Right lobe of liver (tissue), 6 donors: ENCODE data around the gene SHISA8. TPM values are rescaled to one million over a fixed set of nuclear protein-coding genes. Genes with fewer than 3 reads are reported as not detected.
A peak's percentile ranks its signal among the peaks of the same experiment; 100 is the strongest.

Source experiments
- ATAC-seq, 4 donors: fragments of 200-7000 bp; cut with Tn5 transposase; one replicate each; pipeline ENCODE4 v1.9.1; 2020; ENCODE audit warnings: mild to moderate bottlenecking in 4 of 4, moderate library complexity in 4 of 4
- DNase-seq, 3 donors: peaks; one replicate each; pipeline ENCODE4 v3.0.0-alpha.2; 2020
- H3K27ac ChIP-seq, 3 donors: fragments of 200-600 bp; one replicate each; pipeline ENCODE4 v1.8.0; 2022
- H3K27me3 ChIP-seq, 2 donors: fragments of 200-600 bp; one replicate each; pipeline ENCODE4 v1.8.0; 2022
- H3K36me3 ChIP-seq, 4 donors: fragments of 200-600 bp; sonication (generic) in 1 of 4; one replicate each; pipeline versions ENCODE4 v1.5.1 to v1.8.0; 2017 to 2022; ENCODE audit warnings: control low read depth in 1 of 4
- H3K4me1 ChIP-seq, 4 donors: fragments of 200-600 bp; sonication (generic) in 1 of 4; one replicate each; pipeline versions ENCODE4 v1.5.1 to v1.8.0; 2017 to 2022; ENCODE audit warnings: control low read depth in 1 of 4
- H3K4me3 ChIP-seq, 3 donors: fragments of 200-600 bp; one replicate each; pipeline ENCODE4 v1.8.0; 2022
- H3K9me3 ChIP-seq, 4 donors: fragments of 200-600 bp; sonication (generic) in 1 of 4; one replicate each; pipeline versions ENCODE4 v1.5.1 to v1.8.0; 2017 to 2022; ENCODE audit warnings: control low read depth in 1 of 4
- CTCF ChIP-seq, 4 donors: fragments of 200-600 bp in 3 of 4; fragments of 450-650 bp in 1 of 4; IDR thresholded peaks; one replicate each; pipeline versions ENCODE4 v1.5.1 to v1.8.0; 2016 to 2022; ENCODE audit warnings: antibody characterized with exemption in 4 of 4, mild to moderate bottlenecking in 2 of 4
- POLR2A ChIP-seq: fragments of 450-650 bp; IDR thresholded peaks from one replicate; pipeline ENCODE4 v1.6.1; 2017; ENCODE audit warnings: antibody characterized with exemption, mild to moderate bottlenecking
- WGBS: methylation state at CpG from one replicate; pipeline ENCODE4 v1.1.6; 2018; ENCODE audit warnings: low coverage, low lambda C conversion rate; ENCODE audit not compliant: insufficient coverage; ENCODE audit errors: missing lambda C conversion rate; 5-methylcytosine and 5-hydroxymethylcytosine counted together
- intact Hi-C, 2 donors: fragments of 100-400 bp; cut with DNase I; formaldehyde crosslinking; loops; one replicate each; pipeline versions ENCODE4 v1.11.2 to v1.14.1; 2022
- total RNA-seq, 6 experiments: library from RNA; depleted of rRNA in 2 of 6; stranded (reverse); fragments of >200 nt in 2 of 6; fragmentation: NEBNext Ultra II Directional in 3 of 6; extraction: Animal tissue kit (Norgen Biotek cat#: 25700) in 3 of 6; gene quantifications; one replicate each; pipeline versions ENCODE4 v1.1.0 to v1.2.4, GENCODE V29; 2016 to 2023
- donor health status: DM: no; HTN: yes; CAD: no.
- donor health status: DM: no; HTN: no; CAD: no.
- donor health status: DM: no; HTN: no; CAD: no.
- donor health status: DM: no; HTN: yes; CAD: no.
- donor health status: DM: no; HTN: yes; CAD: no.

The SHISA8 gene
- total RNA-seq, 6 experiments from 2014 or later, result not detected

- Histone ChIP-seq H3K9me3 (no peaks in the 10 kb centered on the region), H3K27me3 (no peaks in the 10 kb centered on the region), H3K27ac (no peak overlapping the region), H3K4me1 (peaks cover 0 to 13% (median 0%) of the 10 kb centered on the region in 4 donors), H3K36me3 (peaks cover 0 to 95% (median 35%) of the 10 kb centered on the region in 4 donors), H3K4me3 (no peak overlapping the region)
- ATAC-seq (no peak), DNase-seq (no peak)
- intact Hi-C loops, result no loop called here
- TF ChIP-seq POLR2A (no peak), CTCF (IDR thresholded peaks at IDR 0.05) (no peak)
These were observed 38.2 kb downstream of the SHISA8 start for GRCh38 chr22:41876675-41877074.

DNA sequence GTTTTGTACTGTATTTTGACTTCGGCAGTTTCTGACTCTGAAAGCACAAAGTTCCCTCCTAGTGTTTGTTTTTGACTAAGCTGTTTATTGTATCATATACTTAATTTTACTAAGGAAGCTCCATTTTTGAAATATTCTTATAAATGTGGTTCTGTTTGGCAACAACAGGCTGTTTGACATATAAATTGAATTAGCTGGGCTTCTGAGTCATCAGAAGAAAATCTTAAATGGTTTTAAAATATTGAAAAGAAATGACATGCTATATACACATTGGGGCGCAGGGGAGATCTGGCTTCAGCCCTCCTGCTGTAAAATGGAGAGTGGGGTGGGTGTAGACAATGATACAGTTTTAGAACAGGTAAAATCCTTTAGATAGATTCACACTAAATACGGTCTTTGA lies 38.6 kb downstream of the SHISA8 start:
- Histone ChIP-seq H3K27ac (no peak overlapping the region), H3K4me1 (peaks cover 0 to 13% (median 0%) of the 10 kb centered on the region in 4 donors), H3K27me3 (no peaks in the 10 kb centered on the region), H3K4me3 (no peak overlapping the region), H3K36me3 (peaks cover 1 to 95% (median 35%) of the 10 kb centered on the region in 4 donors), H3K9me3 (no peaks in the 10 kb centered on the region)
- ATAC-seq (no peak), DNase-seq (no peak)
- TF ChIP-seq CTCF (IDR thresholded peaks at IDR 0.05) (no peak), POLR2A (no peak)
- 71% methylated on average over 3 of the region's 3 CpGs for WGBS
- intact Hi-C loops, result no loop called here

DNA sequence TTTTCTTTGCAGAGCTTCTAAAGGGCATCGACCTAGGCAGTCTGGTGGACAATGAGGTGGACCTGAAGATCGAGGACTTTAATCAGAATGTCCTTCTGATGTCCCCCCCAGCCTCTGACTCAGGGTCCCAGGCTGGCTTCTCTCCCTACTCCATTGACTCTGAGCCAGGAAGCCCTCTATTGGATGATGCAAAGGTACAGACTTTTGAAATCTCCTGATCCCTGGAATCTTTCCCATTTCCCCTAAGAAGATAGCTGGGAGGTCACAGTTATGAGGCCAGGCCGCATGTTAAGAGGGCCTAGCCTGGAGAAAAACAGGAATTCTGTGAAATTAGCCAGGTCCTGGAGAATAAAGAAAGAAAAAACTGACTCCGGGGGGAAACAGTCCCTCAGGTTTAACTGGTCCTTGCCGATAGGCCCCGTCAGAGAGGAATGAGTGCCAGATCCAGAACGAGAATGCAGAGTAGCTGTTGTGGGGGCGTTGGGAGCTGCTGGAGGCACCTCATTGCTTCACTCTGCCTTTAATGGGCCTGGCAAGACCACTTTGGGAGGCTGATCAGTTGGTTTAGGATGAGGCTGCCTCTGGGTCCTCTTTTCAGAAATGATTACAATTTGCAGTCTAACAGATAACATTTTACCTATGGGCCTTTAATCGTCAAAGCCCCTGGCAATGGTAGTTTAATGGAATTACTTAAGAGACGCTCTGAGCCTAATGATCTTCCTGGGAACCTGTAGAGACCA lies 39.2 kb downstream of the SHISA8 start:
- Histone ChIP-seq H3K4me1 (peaks cover 0 to 13% (median 0%) of the 10 kb centered on the region in 4 donors), H3K27me3 (no peaks in the 10 kb centered on the region), H3K27ac (no peak overlapping the region), H3K9me3 (no peaks in the 10 kb centered on the region), H3K36me3 (peaks cover 0 to 95% (median 39%) of the 10 kb centered on the region in 4 donors), H3K4me3 (no peak overlapping the region)
- TF ChIP-seq POLR2A, result no peak
- no peak for TF ChIP-seq CTCF (IDR thresholded peaks at IDR 0.05)
- intact Hi-C loops, result no loop called here
- ATAC-seq, result peak in 3 of 4 donors; percentile 44 to 51 (median 50)
- 74% methylated on average over 8 of the region's 10 CpGs for WGBS
- no peak for DNase-seq

- ATAC-seq (no peak), DNase-seq (no peak)
- no peak overlapping the region for H3K27ac ChIP-seq
- H3K4me3 ChIP-seq, result no peak overlapping the region
- H3K36me3 ChIP-seq, result peaks cover 0 to 94% (median 32%) of the 10 kb centered on the region in 4 donors
- peaks cover 0 to 13% (median 0%) of the 10 kb centered on the region in 4 donors for H3K4me1 ChIP-seq
- intact Hi-C loops, result no loop called here
- no peaks in the 10 kb centered on the region for H3K9me3 ChIP-seq
- H3K27me3 ChIP-seq, result no peaks in the 10 kb centered on the region
- 84% methylated on average over 2 of the region's 2 CpGs for WGBS
- TF ChIP-seq POLR2A, result no peak
- no peak for TF ChIP-seq CTCF (IDR thresholded peaks at IDR 0.05)
These were observed 40.8 kb downstream of the SHISA8 start for GRCh38 chr22:41874090-41874489.
